GM12878 (cell line): ENCODE results near the gene BICRA. TPM values are rescaled to one million over a fixed set of nuclear protein-coding genes. Genes with fewer than 3 reads are reported as not detected.

Experiments used
- ATAC-seq: fragments of 200-7000 bp; cut with Tn5 transposase; 3 replicates; pipeline ENCODE4 v1.9.1; 2020; ENCODE audit warnings: mild to moderate bottlenecking, moderate library complexity
- BruUV-seq: library from RNA; stranded (reverse); fragments of 400-500 nt; replicated peaks from 2 replicates; lab custom pipeline; 2021; lab: Mats Ljungman, UMichigan
- CTCF ChIA-PET: fragments of 300-600 bp; sonication (Branson Sonifier 250); formaldehyde crosslinking; extraction: SDS; loops from one replicate; lab custom pipeline; 2021; ENCODE audit warnings: inconsistent platforms; lab: Yijun Ruan, JAX
- POLR2A ChIA-PET: fragments of 350-600 bp; formaldehyde crosslinking; extraction: SDS; loops from one replicate; lab custom pipeline; 2021; ENCODE audit warnings: inconsistent platforms; lab: Charles Lee
- RAD21 ChIA-PET: fragments of 300-600 bp; sonication (Branson Sonifier 250); formaldehyde crosslinking; loops from one replicate; lab custom pipeline; 2023; ENCODE audit warnings: antibody characterized with exemption; ENCODE audit not compliant: unreplicated experiment; lab: Charles Lee
- SMC1A ChIA-PET: fragments of 300-600 bp; sonication (Branson Sonifier 250); formaldehyde crosslinking; loops from one replicate; lab custom pipeline; 2023; ENCODE audit not compliant: unreplicated experiment, uncharacterized antibody; lab: Charles Lee
- DNase-seq: peaks from one replicate; pipeline ENCODE4 v3.0.0-alpha.2; 2011; ENCODE audit warnings: low read depth, low spot score
- FAIRE-seq: peaks from 3 replicates; lab custom pipeline; 2011; peaks lifted over from hg19 to GRCh38; lab: Jason Lieb, UNC
- H2AFZ ChIP-seq: 2 replicates; pipeline ENCODE4 v1.6.0; 2011; ENCODE audit warnings: low read depth, low read length, control low read depth; ENCODE audit not compliant: control insufficient read depth
- H3K27ac ChIP-seq: 2 replicates; pipeline ENCODE4 v1.5.1; 2011; ENCODE audit warnings: control low read depth; ENCODE audit not compliant: control insufficient read depth, insufficient read depth
- H3K27me3 ChIP-seq, 2 experiments: replicated peaks in 1 of 2; 2 replicates each; pipeline versions ENCODE4 v1.6.0 to v1.6.1; 2011; ENCODE audit warnings: low read length in 1 of 2; ENCODE audit not compliant: control insufficient read depth in 2 of 2, insufficient read depth in 2 of 2
- H3K36me3 ChIP-seq, 2 experiments: 2 replicates each; pipeline ENCODE4 v1.5.1; 2011; ENCODE audit warnings: low read length in 1 of 2; ENCODE audit not compliant: control insufficient read depth in 2 of 2, insufficient read depth in 2 of 2
- H3K4me1 ChIP-seq: 2 replicates; pipeline ENCODE4 v1.6.1; 2011; ENCODE audit warnings: mild to moderate bottlenecking, low read length, moderate library complexity, mixed read lengths; ENCODE audit not compliant: control insufficient read depth, insufficient read depth
- H3K4me2 ChIP-seq: 2 replicates; pipeline ENCODE4 v1.6.0; 2011; ENCODE audit warnings: control low read depth; ENCODE audit not compliant: control insufficient read depth, insufficient read depth
- H3K4me3 ChIP-seq: fragments of 200-600 bp; sonication (generic); 2 replicates; pipeline ENCODE4 v1.5.1; 2016
- H3K79me2 ChIP-seq: 2 replicates; pipeline ENCODE4 v1.6.0; 2011; ENCODE audit warnings: low read length; ENCODE audit not compliant: control insufficient read depth, insufficient read depth
- H3K9ac ChIP-seq: 2 replicates; pipeline ENCODE4 v1.8.0; 2011; ENCODE audit warnings: low read length, control low read depth, mixed read lengths; ENCODE audit not compliant: control insufficient read depth, insufficient read depth
- H3K9me3 ChIP-seq: replicated peaks from 3 replicates; pipeline ENCODE4 v1.5.1; 2011; ENCODE audit warnings: mild to moderate bottlenecking, low read length; ENCODE audit not compliant: control insufficient read depth, insufficient read depth
- H4K20me1 ChIP-seq: 2 replicates; pipeline ENCODE4 v1.6.0; 2011; ENCODE audit not compliant: control insufficient read depth, insufficient read depth
- BCLAF1 ChIP-seq: fragments of 450-650 bp; IDR thresholded peaks from 2 replicates; pipeline ENCODE4 v1.6.1; 2017; ENCODE audit warnings: antibody characterized with exemption, mild to moderate bottlenecking, moderate library complexity
- CBX5 ChIP-seq: sonication (generic); IDR thresholded peaks from 2 replicates; pipeline ENCODE4 v1.6.1; 2016; ENCODE audit warnings: low read depth, moderate library complexity, mild to moderate bottlenecking, inconsistent platforms
- CHD4 ChIP-seq: fragments of 200-600 bp; sonication (generic); IDR thresholded peaks from 2 replicates; pipeline ENCODE4 v1.6.1; 2016; ENCODE audit warnings: mild to moderate bottlenecking
- CREB1 ChIP-seq: IDR thresholded peaks from 2 replicates; pipeline ENCODE4 v1.6.1; 2012; ENCODE audit warnings: low read depth, mild to moderate bottlenecking, inconsistent platforms
- ESRRA ChIP-seq: IDR thresholded peaks from 2 replicates; pipeline ENCODE4 v1.6.1; 2012; ENCODE audit warnings: mild to moderate bottlenecking, low read length, improper control_type of control experiment
- FOXK2 ChIP-seq: fragments of 450-650 bp; IDR thresholded peaks from 2 replicates; pipeline ENCODE4 v1.6.1; 2017; ENCODE audit warnings: mild to moderate bottlenecking, moderate library complexity
- HDGF ChIP-seq: fragments of 450-650 bp; IDR thresholded peaks from 2 replicates; pipeline ENCODE4 v1.6.1; 2016; ENCODE audit warnings: antibody characterized with exemption
- JUND ChIP-seq: IDR thresholded peaks from 2 replicates; pipeline ENCODE4 v1.6.1; 2012; ENCODE audit warnings: low read depth, mild to moderate bottlenecking, low read length, improper control_type of control experiment, moderate library complexity
- NBN ChIP-seq: fragments of 450-650 bp; IDR thresholded peaks from 2 replicates; pipeline ENCODE4 v1.6.1; 2016
- NFIC ChIP-seq: IDR thresholded peaks from 2 replicates; pipeline ENCODE4 v1.6.1; 2012; ENCODE audit warnings: low read depth, mild to moderate bottlenecking, inconsistent platforms, low read length, moderate library complexity
- NR2F1 ChIP-seq: fragments of 450-650 bp; conservative IDR thresholded peaks from 2 replicates; pipeline ENCODE4 v1.6.1; 2017; ENCODE audit warnings: mild to moderate bottlenecking
- PAX5 ChIP-seq: IDR thresholded peaks from 2 replicates; pipeline ENCODE4 v1.6.1; 2011; ENCODE audit warnings: low read depth, low read length, borderline replicate concordance
- POU2F2 ChIP-seq: IDR thresholded peaks from 3 replicates; pipeline ENCODE4 v1.6.1; 2011; ENCODE audit warnings: low read depth, mild to moderate bottlenecking, low read length, borderline replicate concordance
- PRDM15 ChIP-seq: fragments of 450-650 bp; formaldehyde crosslinking; IDR thresholded peaks from 2 replicates; pipeline ENCODE4 v1.4.0; 2020; ENCODE audit warnings: mild to moderate bottlenecking, moderate library complexity
- STAT3 ChIP-seq: IDR thresholded peaks from 2 replicates; pipeline ENCODE4 v1.6.1; 2011; ENCODE audit warnings: low read depth, low read length, improper control_type of control experiment
- SUZ12 ChIP-seq: fragments of 200-600 bp; sonication (generic); IDR thresholded peaks from one replicate; pipeline ENCODE4 v1.6.1; 2018; ENCODE audit warnings: antibody characterized with exemption, mild to moderate bottlenecking; ENCODE audit not compliant: unreplicated experiment
- WRNIP1 ChIP-seq: IDR thresholded peaks from 2 replicates; pipeline ENCODE4 v1.6.1; 2011; ENCODE audit warnings: low read depth, low read length, improper control_type of control experiment, borderline replicate concordance
- YY1 ChIP-seq: IDR thresholded peaks from 2 replicates; pipeline ENCODE4 v1.6.1; 2011; ENCODE audit warnings: low read depth, mild to moderate bottlenecking, low read length
- ZSCAN29 ChIP-seq: fragments of 450-650 bp; IDR thresholded peaks from 2 replicates; pipeline ENCODE4 v1.6.1; 2017; ENCODE audit warnings: mild to moderate bottlenecking, moderate library complexity
- ZZZ3 ChIP-seq: IDR thresholded peaks from 2 replicates; pipeline ENCODE4 v1.6.1; 2011; ENCODE audit warnings: low read depth; ENCODE audit not compliant: control insufficient read depth, insufficient read length
- WGBS: methylation state at CpG from one replicate; pipeline ENCODE4 v1.1.6; 2016; ENCODE audit warnings: low lambda C conversion rate; ENCODE audit not compliant: insufficient replicate concordance, insufficient coverage; ENCODE audit errors: missing lambda C conversion rate; 5-methylcytosine and 5-hydroxymethylcytosine counted together
- in situ Hi-C: fragments of 300-500 bp; cut with MboI; formaldehyde crosslinking; loops from 9 replicates; pipeline ENCODE4 v1.14.3; 2018; ENCODE audit warnings: mixed read lengths
- intact Hi-C: fragments of 100-400 bp; cut with micrococcal nuclease; formaldehyde crosslinking; loops from one replicate; pipeline ENCODE4 v1.14.2; 2022; ENCODE audit not compliant: unreplicated experiment
- polyA plus RNA-seq, 11 experiments: library from polyadenylated mRNA; depleted of rRNA in 4 of 11; unstranded in 6 of 11; stranded (reverse) in 5 of 11; fragments of >200 nt; fragmentation: Nextera tagmentation in 4 of 11; fragmentation: Illumina TruSeq in 1 of 11; extraction: Ambion mirVana in 4 of 11; extraction: Trizol in 1 of 11; gene quantifications; 1 replicate in 1 of 11; 2 replicates in 10 of 11; pipeline versions ENCODE4 v1.2.1 to v1.2.3, GENCODE V29; 2011 to 2016; ENCODE audit warnings: inconsistent platforms in 2 of 11, missing spikeins in 2 of 11, low read depth in 1 of 11
- total RNA-seq, 4 experiments: library from RNA; depleted of rRNA in 3 of 4; stranded (reverse); fragments of >200 nt in 3 of 4; fragmentation: Illumina TruSeq in 1 of 4; extraction: Trizol in 1 of 4; gene quantifications; 2 replicates each; pipeline versions ENCODE4 v1.2.1 to v1.2.3, GENCODE V29; 2013 to 2021

The BICRA gene
- total and polyA plus RNA-seq, 10 of the 15 experiments (the other 5 are each of a cell fraction or from before 2014, with no cell fraction given) = 0.11 to 15.3 (median 1.3) TPM

GRCh38 chr19:47675271-47675670 is 66.3 kb downstream of the BICRA start:
- CTCF ChIA-PET = no interaction called here
- no peak overlapping the region for H3K27ac ChIP-seq
- DNase-seq (no peak), ATAC-seq (no peak), FAIRE-seq (no peak)
- no peaks in the 10 kb centered on the region for H3K27me3 ChIP-seq
- H3K79me2 ChIP-seq = no peaks in the 10 kb centered on the region
- BruUV-seq = no TSS peak
- in situ Hi-C loops = no loop called here
- peaks cover 0 to 14% of the 10 kb centered on the region in 2 experiments; a peak in 2 of 4 replicates for H3K36me3 ChIP-seq
- intact Hi-C loops = no loop called here
- no peak overlapping the region for H2AFZ ChIP-seq
- no peak overlapping the region for H3K4me2 ChIP-seq
- H4K20me1 ChIP-seq = no peaks in the 10 kb centered on the region
- no peaks in the 10 kb centered on the region for H3K4me1 ChIP-seq
- H3K9me3 ChIP-seq = no peaks in the 10 kb centered on the region
- no peak overlapping the region for H3K4me3 ChIP-seq
- no peak overlapping the region for H3K9ac ChIP-seq
- WGBS = 97% methylated on average over 12 of the region's 12 CpGs
- RAD21 ChIA-PET = no interaction called here
- TF ChIP-seq NR2F1 (no peak), PAX5 (no peak), POU2F2 (no peak), ESRRA (no peak), NBN (no peak), CHD4 (no peak), STAT3 (no peak), CBX5 (no peak), NFIC (no peak), SUZ12 (no peak), JUND (no peak), ZSCAN29 (no peak), ZZZ3 (no peak), YY1 (no peak), PRDM15 (no peak), CREB1 (no peak), BCLAF1 (no peak), HDGF (no peak), WRNIP1 (no peak), FOXK2 (no peak)
- TF ChIP-seq, all 136 proteins: peak for 0
- ChIA-PET POLR2A (no interaction called here), SMC1A (no interaction called here)
